ENCODE results near the gene RAB2B. TPM values are rescaled to one million over a fixed set of nuclear protein-coding genes. Genes with fewer than 3 reads are reported as not detected.

Gene RAB2B
- total and polyA plus RNA-seq, 2 donors (not counting 1 experiment from before 2014, with no cell fraction given): 27.8 to 31.7 TPM

- H3K9ac ChIP-seq (ENCODE audit: insufficient read depth, low read length): no peak overlapping the region
Observed at GRCh38 chr14:21467616-21468015, 9.1 kb downstream of the RAB2B start.

GRCh38 chr14:21455912-21456667, 20.7 kb downstream of the RAB2B start, which contains the start of gene CHD8:
CHD8 (minus strand) TSS chr14:21456123; CDS start chr14:21431643, 24,480 bp downstream.
- TF ChIP-seq, protein P1, sequence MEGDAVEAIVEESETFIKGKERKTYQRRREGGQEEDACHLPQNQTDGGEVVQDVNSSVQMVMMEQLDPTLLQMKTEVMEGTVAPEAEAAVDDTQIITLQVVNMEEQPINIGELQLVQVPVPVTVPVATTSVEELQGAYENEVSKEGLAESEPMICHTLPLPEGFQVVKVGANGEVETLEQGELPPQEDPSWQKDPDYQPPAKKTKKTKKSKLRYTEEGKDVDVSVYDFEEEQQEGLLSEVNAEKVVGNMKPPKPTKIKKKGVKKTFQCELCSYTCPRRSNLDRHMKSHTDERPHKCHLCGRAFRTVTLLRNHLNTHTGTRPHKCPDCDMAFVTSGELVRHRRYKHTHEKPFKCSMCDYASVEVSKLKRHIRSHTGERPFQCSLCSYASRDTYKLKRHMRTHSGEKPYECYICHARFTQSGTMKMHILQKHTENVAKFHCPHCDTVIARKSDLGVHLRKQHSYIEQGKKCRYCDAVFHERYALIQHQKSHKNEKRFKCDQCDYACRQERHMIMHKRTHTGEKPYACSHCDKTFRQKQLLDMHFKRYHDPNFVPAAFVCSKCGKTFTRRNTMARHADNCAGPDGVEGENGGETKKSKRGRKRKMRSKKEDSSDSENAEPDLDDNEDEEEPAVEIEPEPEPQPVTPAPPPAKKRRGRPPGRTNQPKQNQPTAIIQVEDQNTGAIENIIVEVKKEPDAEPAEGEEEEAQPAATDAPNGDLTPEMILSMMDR (conservative IDR thresholded peaks at IDR 0.05 in 1 of 2, IDR thresholded peaks at IDR 0.05 in 1 of 2; ENCODE audit: low read depth in 1 of 2, low read length in 2 of 2): peak; percentile 36 to 56
- no peak for TF ChIP-seq EZH2 (IDR thresholded peaks at IDR 0.05; ENCODE audit: low read length, missing control alignments)
- H2AFZ ChIP-seq (ENCODE audit: low read length): peak within 1 kb of the TSS; percentile 100
- H4K20me1 ChIP-seq (ENCODE audit: control insufficient read depth, extremely low read depth, insufficient read depth, low read length): no peaks in the 10 kb centered on the region
- H3K9ac ChIP-seq (ENCODE audit: insufficient read depth, low read length): peak within 1 kb of the TSS; percentile 75
- peak within 1 kb of the TSS; percentile 75 to 97 (median 86) for H3K4me3 ChIP-seq (replicated peaks in 1 of 4; ENCODE audit: control extremely low read depth in 1 of 4, insufficient read depth in 1 of 4, low read depth in 3 of 4, low read length in 4 of 4)
- H3K4me1 ChIP-seq (ENCODE audit: control insufficient read depth, extremely low read depth, insufficient read depth, low read length): no peaks in the 10 kb centered on the region
- H3K27me3 ChIP-seq (ENCODE audit: control insufficient read depth, insufficient read depth, low read length): no peaks in the 10 kb centered on the region
- H3K4me2 ChIP-seq (ENCODE audit: extremely low read depth, insufficient read depth, low read length): peak within 1 kb of the TSS; percentile 98
- H3K9me3 ChIP-seq (ENCODE audit: control insufficient read depth, insufficient read depth, low read depth, low read length): no peaks in the 10 kb centered on the region
- peak within 1 kb of the TSS; percentile 96 for H3K27ac ChIP-seq (ENCODE audit: insufficient read depth, low read length)
- H3K79me2 ChIP-seq (ENCODE audit: control insufficient read depth, insufficient read depth, low read length): peaks cover 40% of the 10 kb centered on the region
- no peaks in the 10 kb centered on the region for H3K36me3 ChIP-seq (ENCODE audit: control insufficient read depth, insufficient read depth, low read length)
- DNase-seq (ENCODE audit: low read depth in 2 of 2): peak; percentile 100

More at GRCh38 chr14:21467616-21468015, 9.1 kb downstream of the RAB2B start:
- Histone ChIP-seq H3K27ac (ENCODE audit: insufficient read depth, low read length) (peak overlapping the region; percentile 31), H3K79me2 (ENCODE audit: control insufficient read depth, insufficient read depth, low read length) (no peaks in the 10 kb centered on the region), H3K4me2 (ENCODE audit: extremely low read depth, insufficient read depth, low read length) (no peak overlapping the region), H2AFZ (ENCODE audit: low read length) (no peak overlapping the region), H3K4me1 (ENCODE audit: control insufficient read depth, extremely low read depth, insufficient read depth, low read length) (peaks cover 4% of the 10 kb centered on the region), H3K36me3 (ENCODE audit: control insufficient read depth, insufficient read depth, low read length) (no peaks in the 10 kb centered on the region), H3K4me3 (replicated peaks in 1 of 4; ENCODE audit: control extremely low read depth in 1 of 4, insufficient read depth in 1 of 4, low read depth in 3 of 4, low read length in 4 of 4) (no peak overlapping the region), H3K9me3 (ENCODE audit: control insufficient read depth, insufficient read depth, low read depth, low read length) (no peaks in the 10 kb centered on the region), H4K20me1 (ENCODE audit: control insufficient read depth, extremely low read depth, insufficient read depth, low read length) (no peaks in the 10 kb centered on the region), H3K27me3 (ENCODE audit: control insufficient read depth, insufficient read depth, low read length) (no peaks in the 10 kb centered on the region)
- TF ChIP-seq, protein P1 (conservative IDR thresholded peaks at IDR 0.05 in 1 of 2, IDR thresholded peaks at IDR 0.05 in 1 of 2; ENCODE audit: low read depth in 1 of 2, low read length in 2 of 2): no peak
- no peak for TF ChIP-seq EZH2 (IDR thresholded peaks at IDR 0.05; ENCODE audit: low read length, missing control alignments)
- DNase-seq (ENCODE audit: low read depth in 2 of 2): peak; percentile 83 to 97

- Histone ChIP-seq H3K9ac (ENCODE audit: insufficient read depth, low read length) (peak overlapping the region; percentile 63), H3K36me3 (ENCODE audit: control insufficient read depth, insufficient read depth, low read length) (no peaks in the 10 kb centered on the region), H3K27ac (ENCODE audit: insufficient read depth, low read length) (peak overlapping the region; percentile 66), H3K4me1 (ENCODE audit: control insufficient read depth, extremely low read depth, insufficient read depth, low read length) (no peaks in the 10 kb centered on the region), H3K27me3 (ENCODE audit: control insufficient read depth, insufficient read depth, low read length) (no peaks in the 10 kb centered on the region), H3K4me2 (ENCODE audit: extremely low read depth, insufficient read depth, low read length) (peak overlapping the region; percentile 97), H2AFZ (ENCODE audit: low read length) (peak overlapping the region; percentile 24), H3K79me2 (ENCODE audit: control insufficient read depth, insufficient read depth, low read length) (peaks cover 44% of the 10 kb centered on the region), H3K4me3 (replicated peaks in 1 of 4; ENCODE audit: control extremely low read depth in 1 of 4, insufficient read depth in 1 of 4, low read depth in 3 of 4, low read length in 4 of 4) (peak overlapping the region; percentile 62 to 97 (median 76)), H4K20me1 (ENCODE audit: control insufficient read depth, extremely low read depth, insufficient read depth, low read length) (no peaks in the 10 kb centered on the region), H3K9me3 (ENCODE audit: control insufficient read depth, insufficient read depth, low read depth, low read length) (no peaks in the 10 kb centered on the region)
- TF ChIP-seq EZH2 (IDR thresholded peaks at IDR 0.05; ENCODE audit: low read length, missing control alignments): no peak
- TF ChIP-seq, protein P1 (conservative IDR thresholded peaks at IDR 0.05 in 1 of 2, IDR thresholded peaks at IDR 0.05 in 1 of 2; ENCODE audit: low read depth in 1 of 2, low read length in 2 of 2): no peak
- DNase-seq (ENCODE audit: low read depth in 2 of 2): no peak
Observed at GRCh38 chr14:21455592-21455911, 21.2 kb downstream of the RAB2B start.

Measured in fibroblast of lung (primary cell).